GM21723 (cell line): Measurements from ENCODE around the gene SMYD3.

Source experiments
- ATAC-seq: cut with Tn5 transposase; IDR thresholded peaks from one replicate; pipeline ENCODE4 v1.9.1; 2021; ENCODE audit warnings: mild to moderate bottlenecking, moderate library complexity; ENCODE audit not compliant: unreplicated experiment

SMYD3 gene

DNA sequence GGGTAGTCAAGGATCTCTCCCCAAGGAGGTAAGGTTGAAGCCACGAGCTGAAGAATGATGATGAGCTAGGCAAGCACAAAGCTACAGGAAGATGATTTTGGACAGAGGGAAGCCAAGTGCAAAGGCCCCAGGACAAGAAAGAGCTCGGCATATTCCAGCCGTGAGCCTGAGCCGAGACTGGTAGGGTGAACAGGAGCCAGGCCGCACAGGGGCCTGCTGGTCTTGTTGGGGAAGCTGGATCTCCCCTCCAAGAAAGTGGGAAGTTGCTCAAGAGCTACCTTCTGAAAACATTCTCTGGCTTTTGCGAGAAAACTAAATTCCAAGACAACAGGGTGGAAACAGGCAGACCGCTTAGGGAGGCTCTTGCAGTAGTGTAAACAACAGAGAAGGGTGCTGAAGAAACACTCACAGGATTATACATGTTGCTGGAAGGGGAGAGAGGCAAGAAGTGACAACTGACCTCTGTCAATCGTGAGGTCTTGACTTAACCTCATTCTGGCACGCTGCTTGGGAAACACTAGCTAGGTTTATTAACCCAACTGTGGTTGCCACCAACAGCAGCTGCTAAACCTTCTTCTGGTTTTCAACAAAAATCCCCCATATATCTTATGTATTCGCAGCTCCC is 625.2 kb downstream of the SMYD3 start:
- no peak for ATAC-seq

DNA sequence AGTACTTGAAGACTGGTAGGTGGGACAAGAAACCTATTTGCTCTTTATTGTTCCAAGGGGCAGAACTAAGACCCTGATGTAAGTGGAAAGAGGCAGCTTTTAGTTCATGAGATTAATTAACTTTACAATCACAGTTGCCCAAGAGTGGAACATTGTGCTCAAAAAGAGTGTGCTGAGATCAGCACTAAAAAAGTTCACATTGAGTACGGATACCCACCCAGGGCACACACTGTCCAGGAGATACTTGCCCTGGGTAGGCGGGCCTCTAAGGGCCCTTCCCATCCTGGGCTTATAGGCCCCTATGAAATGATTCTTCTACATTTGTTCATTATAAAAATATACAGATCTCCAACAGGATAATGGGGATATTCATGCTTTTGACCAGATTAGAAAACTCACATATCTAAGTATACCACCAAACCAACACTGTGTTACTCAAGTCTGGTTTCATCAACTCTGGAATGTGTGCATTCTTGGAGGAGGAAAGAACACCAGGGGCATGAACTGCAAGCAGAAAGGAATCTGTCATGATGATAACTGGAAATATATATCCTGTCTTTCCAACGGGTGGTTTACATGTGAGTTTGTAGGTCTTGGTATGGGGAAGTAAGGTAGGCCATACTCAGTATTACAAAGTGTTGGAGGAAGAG is 626.2 kb downstream of the SMYD3 start:
- no peak for ATAC-seq

DNA sequence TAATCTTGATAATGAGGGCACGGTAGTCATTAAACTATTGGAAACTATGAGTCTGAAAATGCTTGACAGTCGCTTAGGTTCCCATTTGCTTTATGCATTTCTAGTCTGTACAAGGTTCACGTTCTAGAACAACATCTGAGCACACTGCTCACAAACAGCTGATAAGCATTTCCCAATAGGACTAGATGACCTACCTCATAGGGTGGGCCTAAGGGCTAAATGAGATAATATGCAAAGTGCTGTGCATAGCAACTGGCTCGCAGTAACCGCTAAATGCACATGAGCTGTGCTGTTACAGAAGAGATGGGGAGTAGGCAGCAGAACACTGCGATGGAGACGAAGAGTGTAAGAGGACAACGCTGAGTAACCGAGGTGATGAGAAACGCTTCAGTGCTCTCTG is 628.0 kb downstream of the SMYD3 start:
- no peak for ATAC-seq

DNA sequence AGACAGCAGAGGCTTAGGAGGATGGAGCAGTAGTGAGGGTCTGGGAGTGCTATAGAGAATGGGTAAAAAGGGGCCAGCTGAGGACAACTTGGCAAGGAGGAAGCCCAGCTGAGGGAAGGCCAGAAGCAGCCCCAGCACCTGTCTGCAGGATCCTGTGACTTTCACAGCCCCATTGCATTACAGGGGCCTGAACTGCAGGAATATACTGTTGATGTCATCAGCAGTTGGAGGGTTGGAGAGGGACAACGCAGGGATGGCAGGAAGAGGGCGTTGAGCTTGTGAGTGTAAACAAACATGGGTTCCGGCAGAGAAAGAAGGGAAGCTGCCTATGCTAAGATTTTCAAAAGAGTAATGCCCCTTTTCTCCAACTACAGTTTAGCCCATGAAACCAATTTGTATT is 628.5 kb downstream of the SMYD3 start:
- no peak for ATAC-seq

DNA sequence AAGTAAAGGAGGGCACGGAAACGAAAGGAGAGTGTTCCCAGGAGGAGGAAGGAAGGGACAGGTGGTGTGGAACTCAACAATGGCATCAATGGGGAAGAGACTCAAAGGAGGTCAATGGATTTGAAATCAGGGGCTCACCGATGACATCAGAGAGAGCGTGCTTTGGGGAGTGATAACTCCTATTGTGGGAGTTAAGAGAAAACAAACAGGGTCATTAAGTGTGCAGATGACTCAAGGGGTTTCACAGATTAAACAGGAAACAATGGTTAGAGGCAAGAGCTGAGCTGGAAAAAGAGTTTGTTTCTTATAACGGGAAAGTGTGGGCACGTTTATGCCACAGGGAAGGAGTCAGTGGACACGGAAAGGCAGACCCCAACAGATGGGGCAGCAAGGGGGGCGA is 629.1 kb downstream of the SMYD3 start:
- no peak for ATAC-seq

DNA sequence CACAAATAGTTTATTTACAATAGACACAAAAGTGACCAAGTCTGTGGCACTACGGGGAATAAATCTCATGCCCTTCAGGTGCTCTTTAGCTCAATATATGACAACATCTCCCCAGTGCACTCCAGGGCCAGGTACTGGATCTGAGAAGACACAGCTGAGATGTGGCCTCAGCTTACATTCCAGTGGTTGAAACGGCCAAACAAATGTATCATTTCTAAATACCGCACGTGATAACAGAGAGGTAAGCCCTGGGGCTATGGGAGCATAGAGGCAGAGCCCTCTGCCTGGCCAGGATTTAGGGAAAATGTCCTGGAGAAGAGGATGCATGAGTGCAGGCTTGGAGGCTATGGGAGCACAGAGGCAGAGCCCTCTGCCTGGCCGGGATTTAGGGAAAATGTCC is 630.5 kb downstream of the SMYD3 start:
- no peak for ATAC-seq

DNA sequence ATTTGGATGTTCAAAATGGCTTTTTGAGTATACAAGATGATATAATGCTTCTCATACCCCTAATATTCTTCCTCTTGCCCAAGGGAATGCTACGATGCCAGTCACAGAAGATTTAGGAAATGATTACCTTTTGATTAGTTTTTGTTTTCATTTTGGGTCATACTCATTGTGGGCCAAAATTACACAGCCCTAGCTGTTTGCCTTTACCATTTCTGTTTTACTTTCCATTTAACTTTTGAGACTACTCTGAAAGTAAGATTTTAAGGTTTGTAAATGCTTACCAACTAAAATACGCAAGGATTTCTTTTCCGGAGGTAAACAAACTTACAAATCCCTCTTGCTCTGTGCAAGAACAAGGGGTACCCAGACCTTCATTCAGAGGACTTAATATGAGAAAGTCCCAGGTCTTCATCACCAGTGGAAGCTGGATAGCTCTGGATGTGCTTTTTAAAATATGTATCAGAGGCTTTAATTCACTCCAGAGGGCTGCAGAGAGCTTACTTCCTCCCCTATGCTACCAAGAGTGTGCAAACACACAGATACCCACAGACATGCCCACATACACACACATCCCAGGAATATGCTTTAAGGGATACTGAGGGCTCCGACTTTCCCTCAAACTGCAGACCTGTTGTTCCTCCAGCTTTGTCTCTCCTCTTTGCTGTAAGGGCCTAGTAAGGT is 631.4 kb downstream of the SMYD3 start:
- ATAC-seq, result no peak

DNA sequence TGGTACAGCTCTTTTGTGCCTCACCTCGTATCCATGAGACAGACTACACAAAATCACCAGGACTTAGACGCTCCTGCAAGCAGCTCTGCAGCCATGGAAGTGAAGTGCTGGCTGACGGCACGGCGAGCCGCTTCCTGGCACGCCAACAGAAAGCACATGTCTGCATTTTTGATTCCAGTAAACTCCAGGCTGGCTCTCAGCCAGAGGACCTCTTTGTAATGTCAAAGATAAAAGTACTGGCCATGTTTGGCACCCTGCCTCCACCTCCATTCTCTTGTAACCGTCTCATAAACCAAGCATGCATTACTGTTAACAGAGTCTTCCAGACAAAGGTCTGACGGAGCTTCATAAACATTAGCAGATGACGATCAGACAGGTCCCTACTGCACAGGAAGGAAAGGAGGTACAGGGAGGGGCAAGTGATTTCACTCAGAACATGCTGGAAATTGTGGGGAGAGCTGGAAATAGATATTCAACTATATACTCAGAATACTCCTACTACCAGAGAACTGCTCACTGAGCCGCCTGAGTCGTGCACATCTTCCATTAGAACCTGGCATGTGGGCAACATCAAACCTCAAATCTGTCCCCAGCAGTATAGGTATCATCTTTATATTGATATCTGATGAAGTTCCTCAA is 632.0 kb downstream of the SMYD3 start:
- no peak for ATAC-seq

DNA sequence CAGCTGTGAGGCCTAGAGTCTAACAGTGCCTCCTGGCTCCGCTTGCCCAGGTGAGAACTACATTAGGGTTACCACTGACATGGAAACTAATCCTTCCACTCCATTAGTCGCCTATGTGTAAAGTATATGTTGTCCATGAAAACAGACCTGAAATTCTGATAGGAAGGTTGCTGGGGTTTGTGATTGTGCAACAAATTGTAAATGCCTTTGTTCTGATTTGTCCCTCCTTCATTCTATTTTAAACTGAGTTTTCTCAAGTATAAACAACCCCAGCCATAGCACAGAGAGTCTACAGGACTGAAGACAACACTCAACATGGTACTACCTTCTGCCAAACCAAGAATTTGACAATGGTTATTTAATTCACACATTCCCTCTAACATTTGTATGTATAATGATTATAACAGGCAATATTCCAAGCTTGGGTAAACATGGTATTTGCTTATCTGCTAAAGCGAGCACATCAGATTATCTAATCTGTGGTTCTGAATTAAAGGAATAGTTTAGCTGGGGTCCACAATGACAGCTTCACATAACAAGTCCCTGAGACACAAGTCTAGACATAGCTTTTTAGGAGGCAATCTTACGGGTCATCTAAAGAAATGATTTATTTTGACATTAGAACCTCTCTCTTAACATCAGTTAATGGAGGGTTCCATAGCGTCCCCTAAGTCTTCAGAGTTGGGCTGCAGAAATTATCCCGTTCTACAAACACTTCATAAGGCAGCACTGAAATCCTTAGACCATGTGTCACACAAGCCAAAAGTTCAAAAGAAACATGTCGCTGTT is 633.0 kb downstream of the SMYD3 start:
- ATAC-seq, result no peak

DNA sequence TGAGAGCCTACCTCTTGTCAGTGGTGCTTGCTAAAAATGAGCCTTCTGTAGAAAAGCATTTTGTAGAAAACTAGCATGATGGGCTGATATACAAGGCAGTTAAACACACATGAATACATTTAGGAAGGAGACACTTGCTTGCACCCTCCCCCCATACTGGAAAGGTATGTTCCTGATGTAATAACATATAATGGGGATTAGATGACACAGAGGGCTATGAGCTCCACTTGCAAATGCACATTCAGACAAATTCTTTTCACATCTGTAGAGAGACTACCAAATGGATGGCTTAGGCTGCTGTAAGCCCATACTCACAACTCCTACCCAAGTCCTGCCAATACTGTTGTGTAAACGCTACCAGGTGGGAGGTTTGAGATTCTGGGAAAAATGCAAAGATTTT is 634.0 kb downstream of the SMYD3 start:
- no peak for ATAC-seq

DNA sequence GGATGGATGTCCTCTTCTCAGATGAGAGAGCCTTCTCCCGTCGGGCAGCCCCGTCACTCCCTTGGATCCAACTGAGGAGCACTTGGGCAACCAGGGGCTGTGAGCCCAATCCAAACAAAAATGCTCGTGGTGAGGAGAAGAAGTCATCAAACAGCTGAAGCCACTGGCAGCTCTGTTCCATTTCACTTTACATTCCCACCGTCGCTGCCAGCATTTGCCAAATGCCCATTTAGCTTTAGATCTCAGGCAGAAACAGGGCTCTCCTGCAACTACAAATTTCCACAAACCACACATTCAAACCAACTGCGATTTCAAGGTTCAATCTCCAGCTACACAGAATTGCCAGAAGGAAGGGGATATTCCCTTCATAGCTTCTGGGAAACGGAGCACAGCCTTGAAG is 634.6 kb downstream of the SMYD3 start:
- ATAC-seq, result no peak

DNA sequence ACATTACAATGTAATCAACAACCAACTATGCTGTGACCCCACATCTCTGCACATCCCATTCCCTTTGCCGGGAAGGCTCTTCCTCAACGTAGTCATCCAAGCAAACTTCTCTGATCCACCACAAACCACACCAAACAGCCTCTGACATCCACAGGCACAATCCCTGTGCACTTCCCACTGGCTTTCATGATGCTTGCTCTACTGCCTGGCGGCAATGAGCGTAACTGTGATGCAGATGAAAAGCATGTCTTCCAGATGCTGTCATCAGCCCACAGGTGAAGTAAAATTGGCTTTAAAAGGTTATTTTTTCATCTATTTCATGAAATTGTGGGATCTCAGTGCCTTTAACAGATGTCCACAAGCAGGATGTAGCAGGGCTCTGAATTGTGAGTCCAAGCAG is 635.2 kb downstream of the SMYD3 start:
- ATAC-seq, result no peak

DNA sequence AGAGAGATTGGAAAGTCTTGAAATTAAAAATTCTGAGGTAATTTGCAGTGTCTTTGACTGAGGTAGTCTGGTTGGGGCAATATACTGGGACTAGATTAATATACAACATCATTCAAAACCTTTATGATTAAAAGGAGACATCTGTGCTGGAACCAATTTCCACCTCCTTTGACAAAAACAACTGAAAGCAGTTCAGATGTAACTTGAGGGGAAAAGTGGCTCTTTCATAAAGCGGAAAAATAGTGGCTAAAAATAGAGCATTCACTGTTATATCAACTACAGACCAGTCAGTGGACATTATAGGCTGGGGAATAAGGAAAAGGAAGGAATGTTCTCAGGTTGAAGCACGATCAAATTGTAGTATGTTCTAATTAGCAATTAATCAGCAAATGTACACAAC is 635.9 kb downstream of the SMYD3 start:
- ATAC-seq, result no peak

DNA sequence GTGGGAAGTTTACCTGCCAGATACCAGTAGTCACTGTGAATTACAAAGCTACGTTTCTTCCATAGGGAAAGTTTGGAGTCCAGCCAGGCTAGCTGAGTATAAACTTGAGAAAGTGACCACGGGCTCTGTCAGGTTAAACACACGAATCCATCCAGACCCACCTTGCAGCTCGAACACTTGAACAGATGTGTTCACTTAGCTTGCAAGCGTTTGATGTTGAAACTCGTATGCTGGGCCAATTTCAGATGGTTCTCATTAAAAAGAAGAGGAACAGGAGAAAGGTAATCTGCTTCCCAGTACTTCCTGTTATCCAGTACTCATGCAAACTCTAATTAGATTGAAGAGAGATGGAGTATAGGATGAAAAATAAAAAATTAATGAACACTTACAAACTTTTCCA is 636.4 kb downstream of the SMYD3 start:
- no peak for ATAC-seq

DNA sequence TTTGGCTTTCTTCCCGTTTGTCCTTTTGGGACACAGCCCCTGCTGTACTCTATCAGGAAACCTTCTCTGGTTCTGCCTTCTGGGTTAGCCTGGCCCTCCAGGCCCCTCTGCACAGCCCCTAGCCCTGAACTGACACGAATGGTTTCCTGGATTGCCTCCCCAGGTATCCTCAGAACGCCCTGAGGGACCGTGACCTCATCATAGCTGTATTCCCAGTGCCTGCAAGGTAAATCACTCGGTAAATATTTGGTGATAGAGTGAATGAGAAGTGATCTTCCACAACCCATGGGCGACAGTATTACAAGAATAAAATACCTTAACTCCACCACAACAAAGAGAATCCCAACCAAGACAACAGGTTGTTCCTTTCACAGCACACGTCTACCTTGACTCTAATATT is 637.2 kb downstream of the SMYD3 start:
- no peak for ATAC-seq

DNA sequence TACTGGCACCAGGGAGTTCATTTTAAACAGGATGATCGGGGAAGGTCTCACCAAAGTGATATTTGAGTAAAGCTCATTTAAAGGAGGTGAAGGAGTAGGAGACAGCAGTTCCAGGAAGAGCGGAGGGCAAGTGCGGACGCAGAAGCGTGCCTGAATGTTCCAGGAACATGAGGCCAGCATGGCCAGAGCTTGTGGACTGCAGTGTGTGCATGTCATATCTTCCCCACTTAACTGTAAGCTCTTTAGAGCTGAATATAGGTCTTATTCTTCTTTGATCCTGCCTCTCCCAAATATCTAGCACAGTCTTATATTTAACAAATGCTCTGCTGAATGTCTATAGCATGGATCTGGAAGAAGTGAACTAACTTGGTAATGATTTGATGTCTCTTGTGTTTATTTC is 639.3 kb downstream of the SMYD3 start:
- ATAC-seq, result no peak

DNA sequence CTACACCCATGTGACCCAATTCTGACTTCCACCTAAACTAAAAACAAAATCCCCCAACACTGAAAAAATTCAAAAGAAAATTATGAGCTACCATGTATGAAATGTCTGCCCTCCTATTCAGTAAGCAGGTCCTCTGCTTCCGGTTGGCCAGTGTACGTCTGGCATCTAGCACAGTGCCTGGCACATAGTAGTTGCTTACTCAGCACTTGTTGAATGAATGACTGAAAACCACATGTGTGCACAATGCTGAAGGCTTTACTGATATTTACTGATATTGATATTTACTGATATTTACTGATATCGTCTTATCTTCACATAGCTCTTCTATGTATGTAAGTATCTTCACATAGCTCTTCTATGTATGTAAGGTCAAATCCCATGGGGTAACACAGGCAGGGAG is 642.2 kb downstream of the SMYD3 start:
- no peak for ATAC-seq

DNA sequence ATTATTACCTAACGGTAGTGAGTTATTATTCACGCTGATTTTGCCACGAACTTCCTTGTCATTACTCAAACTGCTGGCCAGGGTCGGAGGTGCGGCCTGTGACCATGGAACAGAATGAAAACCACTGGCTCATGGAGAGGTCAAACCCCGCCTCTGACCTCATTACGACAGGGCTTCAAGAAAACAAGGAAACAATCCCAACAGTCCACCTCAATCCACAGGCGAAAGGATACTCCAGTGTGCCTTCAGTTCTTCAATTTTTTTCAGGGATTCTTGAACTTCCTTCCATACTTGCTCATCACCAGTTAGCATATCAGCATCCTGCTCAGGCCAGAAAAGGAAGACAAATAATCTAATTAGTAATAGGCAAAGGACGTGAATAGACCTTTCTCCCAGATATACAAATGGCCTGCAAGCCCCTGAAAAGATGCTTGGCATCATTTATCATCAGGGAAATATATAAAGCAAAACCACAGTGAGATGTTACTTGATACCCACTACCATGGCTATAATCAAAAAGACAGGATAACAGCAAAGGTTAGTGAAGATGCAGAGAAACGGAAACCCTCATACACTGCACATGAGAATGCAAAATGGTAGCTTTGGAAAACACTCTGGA is 643.4 kb downstream of the SMYD3 start:
- no peak for ATAC-seq

DNA sequence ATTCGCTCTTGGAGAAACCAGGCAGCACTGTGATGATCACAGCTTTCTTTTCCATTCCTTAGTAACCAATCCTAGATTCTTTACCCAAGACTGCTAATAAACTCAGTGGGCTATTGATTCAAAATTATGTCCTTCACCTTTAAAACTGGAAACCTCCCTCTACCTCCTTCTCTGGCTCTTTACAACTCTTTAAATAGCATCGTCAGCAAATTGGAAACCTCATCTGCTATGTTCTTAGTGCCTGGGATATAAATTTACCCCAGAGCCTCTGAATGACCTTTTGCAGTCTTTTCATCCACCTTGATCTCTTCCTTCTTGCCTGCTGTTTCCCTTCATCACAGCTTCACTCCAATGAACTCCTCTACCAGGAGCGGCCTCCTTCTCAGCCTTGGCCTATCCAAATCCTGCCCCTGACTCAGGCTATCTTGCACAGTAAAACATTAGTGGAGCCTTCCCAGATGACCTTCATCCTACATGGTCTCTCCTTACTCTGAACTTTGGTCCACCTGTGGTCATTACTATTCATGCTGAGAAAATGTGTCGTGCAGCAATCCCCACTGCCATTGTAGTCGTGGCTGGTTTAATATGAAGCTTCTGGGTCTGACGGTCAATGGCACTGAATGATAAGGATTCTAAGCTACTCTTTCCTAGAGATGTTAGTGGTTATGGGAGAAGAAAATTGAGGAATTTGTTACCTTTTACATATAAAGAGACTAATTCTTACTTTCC is 644.1 kb downstream of the SMYD3 start:
- ATAC-seq, result no peak
